Measurements from ENCODE around the gene RASAL1. TPM values are rescaled to one million over a fixed set of nuclear protein-coding genes. Genes with fewer than 3 reads are reported as not detected.

The RASAL1 gene
- total RNA-seq, 1 donor from 2014 or later: 1.4 TPM

DNA sequence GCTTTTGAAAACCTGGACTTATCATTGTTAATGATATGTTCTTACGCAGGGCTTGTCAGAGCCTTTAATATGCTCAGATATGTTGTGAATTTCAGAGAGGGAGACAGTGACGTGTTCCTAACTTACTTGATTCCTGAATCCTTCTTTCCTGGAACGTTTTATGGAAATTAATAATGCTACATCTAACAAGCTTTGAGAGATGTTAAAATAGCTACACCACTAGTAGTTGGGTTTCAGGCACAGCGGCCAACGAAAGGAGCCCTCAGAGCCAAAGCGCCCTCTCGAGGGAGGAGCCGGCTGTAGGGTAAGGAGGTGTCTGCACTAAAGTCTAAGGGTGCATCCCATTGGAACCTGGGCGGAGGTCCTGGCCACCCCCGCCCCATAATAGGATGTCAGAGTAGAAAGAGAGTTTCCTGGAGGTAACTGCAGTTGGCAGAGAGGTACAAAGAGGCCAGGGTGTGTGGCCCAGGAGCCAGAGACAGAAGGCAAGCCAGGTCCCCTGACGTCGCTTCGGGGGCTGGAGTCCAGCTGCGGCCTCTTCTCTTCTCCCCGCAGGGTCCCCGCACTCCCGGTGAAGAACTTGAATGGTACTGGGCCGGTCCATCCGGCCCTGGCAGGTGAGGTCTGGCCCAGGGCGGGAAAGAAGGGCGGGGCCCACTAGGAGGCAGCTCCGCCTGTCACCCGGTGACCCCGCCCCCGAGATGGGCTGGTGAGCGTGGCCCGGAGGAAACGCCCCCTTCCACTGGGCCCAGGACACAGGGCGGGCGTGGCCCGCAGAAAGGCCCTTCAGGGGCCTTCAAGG lies 42.8 kb downstream of the RASAL1 start:
- no peaks in the 10 kb centered on the region for H3K36me3 ChIP-seq
- H3F3A ChIP-seq (ENCODE audit: low read depth): peaks cover 4% of the 10 kb centered on the region
- no peak overlapping the region for H3K9ac ChIP-seq
- peak; percentile 82 for DNase-seq (ENCODE audit: low spot score)
- no peak overlapping the region for H2AFZ ChIP-seq (replicated peaks)
- H3K36me3 Mint-ChIP-seq: no peaks in the 10 kb centered on the region
- H3K9me3 ChIP-seq (ENCODE audit: low read depth): no peaks in the 10 kb centered on the region
- peaks cover 4% of the 10 kb centered on the region for H3K4me1 ChIP-seq
- H3K4me3 ChIP-seq: peak overlapping the region; percentile 42
- peak overlapping the region; percentile 75 for H3K4me2 ChIP-seq
- no peaks in the 10 kb centered on the region for H4K20me1 ChIP-seq (ENCODE audit: low read depth)
- no peak overlapping the region for H3K4me3 Mint-ChIP-seq
- H3K27me3 Mint-ChIP-seq (ENCODE audit: insufficient read depth, low read depth): peaks cover 15% of the 10 kb centered on the region
- no peaks in the 10 kb centered on the region for H3K79me2 ChIP-seq (ENCODE audit: low read depth)
- peaks cover 13% of the 10 kb centered on the region for H3K4me1 Mint-ChIP-seq
- H3K27ac Mint-ChIP-seq: no peak overlapping the region
- H3K9me3 Mint-ChIP-seq: no peaks in the 10 kb centered on the region
- H3K27ac ChIP-seq: no peak overlapping the region
- peaks cover 17% of the 10 kb centered on the region for H3K27me3 ChIP-seq
- no peak for TF ChIP-seq EZH2 (IDR thresholded peaks at IDR 0.05)
- TF ChIP-seq EZH2phosphoT487 (IDR thresholded peaks at IDR 0.05): no peak
- TF ChIP-seq, protein P1, sequence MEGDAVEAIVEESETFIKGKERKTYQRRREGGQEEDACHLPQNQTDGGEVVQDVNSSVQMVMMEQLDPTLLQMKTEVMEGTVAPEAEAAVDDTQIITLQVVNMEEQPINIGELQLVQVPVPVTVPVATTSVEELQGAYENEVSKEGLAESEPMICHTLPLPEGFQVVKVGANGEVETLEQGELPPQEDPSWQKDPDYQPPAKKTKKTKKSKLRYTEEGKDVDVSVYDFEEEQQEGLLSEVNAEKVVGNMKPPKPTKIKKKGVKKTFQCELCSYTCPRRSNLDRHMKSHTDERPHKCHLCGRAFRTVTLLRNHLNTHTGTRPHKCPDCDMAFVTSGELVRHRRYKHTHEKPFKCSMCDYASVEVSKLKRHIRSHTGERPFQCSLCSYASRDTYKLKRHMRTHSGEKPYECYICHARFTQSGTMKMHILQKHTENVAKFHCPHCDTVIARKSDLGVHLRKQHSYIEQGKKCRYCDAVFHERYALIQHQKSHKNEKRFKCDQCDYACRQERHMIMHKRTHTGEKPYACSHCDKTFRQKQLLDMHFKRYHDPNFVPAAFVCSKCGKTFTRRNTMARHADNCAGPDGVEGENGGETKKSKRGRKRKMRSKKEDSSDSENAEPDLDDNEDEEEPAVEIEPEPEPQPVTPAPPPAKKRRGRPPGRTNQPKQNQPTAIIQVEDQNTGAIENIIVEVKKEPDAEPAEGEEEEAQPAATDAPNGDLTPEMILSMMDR (IDR thresholded peaks at IDR 0.05): peak; percentile 51

DNA sequence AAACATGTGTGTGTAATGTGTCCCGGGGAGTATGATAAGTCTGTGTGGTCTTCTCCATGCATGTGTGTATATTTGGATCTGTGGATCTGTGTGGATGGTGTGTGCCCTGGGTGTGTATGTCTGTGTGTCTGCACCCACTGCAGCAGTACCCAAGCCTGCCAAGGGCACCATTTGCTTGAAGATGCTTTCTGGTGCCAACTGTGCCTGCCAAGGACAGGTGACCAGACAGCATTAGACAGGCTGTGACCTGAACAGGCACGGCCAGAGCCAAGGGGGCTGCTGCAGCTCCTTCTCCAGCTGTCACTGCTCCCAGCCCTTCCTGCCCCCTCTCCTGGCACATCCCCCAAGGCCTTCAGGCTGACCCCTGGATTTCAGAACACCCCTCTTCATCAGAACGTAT lies 44.1 kb downstream of the RASAL1 start:
- H3K4me3 ChIP-seq: no peak overlapping the region
- H2AFZ ChIP-seq (replicated peaks): no peak overlapping the region
- no peak overlapping the region for H3K4me2 ChIP-seq
- Mint-ChIP-seq H3K4me3 (no peak overlapping the region), H3K27ac (no peak overlapping the region), H3K36me3 (no peaks in the 10 kb centered on the region), H3K27me3 (ENCODE audit: insufficient read depth, low read depth) (peaks cover 17% of the 10 kb centered on the region), H3K4me1 (peaks cover 14% of the 10 kb centered on the region), H3K9me3 (no peaks in the 10 kb centered on the region)
- H3K9me3 ChIP-seq (ENCODE audit: low read depth): no peaks in the 10 kb centered on the region
- DNase-seq (ENCODE audit: low spot score): no peak
- peaks cover 17% of the 10 kb centered on the region for H3K27me3 ChIP-seq
- no peaks in the 10 kb centered on the region for H4K20me1 ChIP-seq (ENCODE audit: low read depth)
- H3F3A ChIP-seq (ENCODE audit: low read depth): peaks cover 4% of the 10 kb centered on the region
- H3K36me3 ChIP-seq: no peaks in the 10 kb centered on the region
- no peak overlapping the region for H3K27ac ChIP-seq
- TF ChIP-seq EZH2phosphoT487 (IDR thresholded peaks at IDR 0.05): no peak
- TF ChIP-seq, protein P1 (IDR thresholded peaks at IDR 0.05): no peak
- TF ChIP-seq EZH2 (IDR thresholded peaks at IDR 0.05): no peak
- H3K9ac ChIP-seq: no peak overlapping the region
- no peaks in the 10 kb centered on the region for H3K4me1 ChIP-seq
- no peaks in the 10 kb centered on the region for H3K79me2 ChIP-seq (ENCODE audit: low read depth)

DNA sequence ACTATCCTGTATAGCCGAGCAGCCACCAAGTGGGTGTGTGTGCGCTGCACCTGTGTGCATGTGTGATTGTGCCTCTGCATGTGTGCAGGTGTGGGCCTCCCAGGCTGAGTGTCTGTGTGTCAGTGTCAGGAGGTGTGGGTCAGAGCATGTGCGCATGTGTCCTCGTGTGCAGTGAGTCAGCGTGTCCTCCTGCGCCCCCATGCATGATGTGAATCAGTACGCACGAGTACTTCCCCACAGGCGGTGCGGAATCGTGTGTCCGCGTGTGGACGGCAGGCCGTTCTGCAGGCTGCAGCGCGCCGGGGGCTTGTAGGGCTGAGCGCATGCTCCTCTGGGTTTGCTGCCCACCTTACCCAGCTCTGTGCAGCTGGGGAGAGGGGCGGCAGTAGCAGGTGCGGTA lies 44.8 kb downstream of the RASAL1 start:
- Mint-ChIP-seq H3K4me3 (no peak overlapping the region), H3K27me3 (ENCODE audit: insufficient read depth, low read depth) (peaks cover 17% of the 10 kb centered on the region), H3K9me3 (no peaks in the 10 kb centered on the region), H3K27ac (no peak overlapping the region), H3K4me1 (peaks cover 20% of the 10 kb centered on the region), H3K36me3 (no peaks in the 10 kb centered on the region)
- Histone ChIP-seq H3K79me2 (ENCODE audit: low read depth) (no peaks in the 10 kb centered on the region), H4K20me1 (ENCODE audit: low read depth) (no peaks in the 10 kb centered on the region), H3K27me3 (peaks cover 17% of the 10 kb centered on the region), H2AFZ (replicated peaks) (no peak overlapping the region), H3K9me3 (ENCODE audit: low read depth) (no peaks in the 10 kb centered on the region), H3K4me1 (no peaks in the 10 kb centered on the region), H3K27ac (no peak overlapping the region), H3K9ac (no peak overlapping the region), H3K36me3 (no peaks in the 10 kb centered on the region), H3F3A (ENCODE audit: low read depth) (peaks cover 4% of the 10 kb centered on the region), H3K4me3 (no peak overlapping the region), H3K4me2 (no peak overlapping the region)
- TF ChIP-seq EZH2 (IDR thresholded peaks at IDR 0.05): no peak
- no peak for DNase-seq (ENCODE audit: low spot score)

DNA sequence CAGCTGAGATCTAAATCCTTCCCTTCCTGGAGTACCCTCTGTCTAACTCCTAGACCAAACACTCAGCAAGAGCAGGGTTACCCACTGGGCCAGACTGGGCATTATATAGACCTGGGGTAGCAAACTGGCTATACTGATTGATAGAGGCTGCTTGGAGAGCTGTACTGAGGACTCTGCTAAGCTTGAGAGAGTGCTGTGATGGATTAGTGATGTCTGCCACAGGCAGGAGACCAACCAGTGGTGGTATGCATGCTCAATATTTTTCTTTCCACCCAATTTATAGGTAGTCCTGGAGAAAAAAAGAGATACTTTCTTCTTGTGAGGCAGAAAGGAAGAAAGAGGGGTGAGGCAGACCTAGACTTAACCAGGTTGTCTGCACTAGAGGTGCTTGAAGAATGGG lies 45.7 kb downstream of the RASAL1 start:
- DNase-seq (ENCODE audit: low spot score): no peak
- no peak overlapping the region for H3K4me2 ChIP-seq
- H3K4me1 ChIP-seq: no peaks in the 10 kb centered on the region
- H3K9me3 ChIP-seq (ENCODE audit: low read depth): no peaks in the 10 kb centered on the region
- H3K27me3 Mint-ChIP-seq (ENCODE audit: insufficient read depth, low read depth): peaks cover 15% of the 10 kb centered on the region
- no peak overlapping the region for H3K4me3 Mint-ChIP-seq
- H3K79me2 ChIP-seq (ENCODE audit: low read depth): no peaks in the 10 kb centered on the region
- H3F3A ChIP-seq (ENCODE audit: low read depth): peaks cover 4% of the 10 kb centered on the region
- H3K27ac Mint-ChIP-seq: no peak overlapping the region
- TF ChIP-seq EZH2phosphoT487 (IDR thresholded peaks at IDR 0.05) (no peak), EZH2 (IDR thresholded peaks at IDR 0.05) (no peak)
- TF ChIP-seq, protein P1 (IDR thresholded peaks at IDR 0.05): no peak
- no peaks in the 10 kb centered on the region for H3K36me3 Mint-ChIP-seq
- no peaks in the 10 kb centered on the region for H3K9me3 Mint-ChIP-seq
- H3K27me3 ChIP-seq: peaks cover 17% of the 10 kb centered on the region
- no peak overlapping the region for H3K27ac ChIP-seq
- H3K36me3 ChIP-seq: no peaks in the 10 kb centered on the region
- H3K4me3 ChIP-seq: no peak overlapping the region
- H2AFZ ChIP-seq (replicated peaks): no peak overlapping the region
- H3K9ac ChIP-seq: no peak overlapping the region
- H4K20me1 ChIP-seq (ENCODE audit: low read depth): no peaks in the 10 kb centered on the region
- H3K4me1 Mint-ChIP-seq: peaks cover 18% of the 10 kb centered on the region
